GM20431 (cell line): Measurements from ENCODE around the gene GLP1R.
"Not testable (repeated sequence)": the region's sequence is repeated elsewhere in the genome, so short reads cannot be mapped to it uniquely, and the experiment has no call there.

ENCODE experiments used
- in situ Hi-C: fragments of 300-500 bp; cut with MseI, MboI; formaldehyde crosslinking; loops from one replicate; pipeline ENCODE4 v1.15.0; 2020; ENCODE audit warnings: low sequenced_read_pairs; ENCODE audit not compliant: unreplicated experiment

Gene GLP1R

DNA sequence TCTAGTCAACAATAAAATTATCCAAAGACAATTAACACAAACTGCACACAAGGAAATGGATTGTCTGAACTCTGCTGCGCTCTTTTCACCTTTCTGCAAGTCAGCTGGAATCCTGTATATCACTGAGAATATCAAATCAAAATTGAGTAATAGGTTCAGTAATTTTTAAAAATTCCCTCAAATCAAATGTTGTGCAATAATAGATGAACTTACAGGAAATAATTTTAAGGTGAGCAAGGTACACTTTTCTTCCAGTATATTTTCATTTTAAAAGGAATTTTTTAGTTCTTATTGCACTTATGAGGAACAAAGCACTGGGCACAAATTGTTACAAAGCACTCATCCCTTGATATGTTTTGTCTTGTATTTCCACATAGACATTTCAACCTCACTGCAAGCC is 65.2 kb downstream of the GLP1R start:
- in situ Hi-C loops: no loop called here

DNA sequence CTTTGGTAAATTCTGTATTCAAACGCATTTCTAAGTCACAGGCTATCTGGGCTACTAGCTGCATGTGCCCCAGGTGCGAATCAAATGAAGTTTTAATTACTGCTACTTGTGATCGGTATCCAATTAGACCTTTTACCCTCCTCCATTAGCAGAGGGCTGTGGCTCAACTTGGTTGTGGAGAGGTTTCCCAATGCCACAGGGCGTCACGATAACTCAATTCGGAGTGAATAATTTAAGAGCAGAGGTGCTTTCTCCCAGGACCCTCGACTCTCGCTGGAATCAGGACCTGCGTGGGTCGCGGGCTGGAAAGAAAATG is 65.8 kb downstream of the GLP1R start:
- in situ Hi-C loops: no loop called here

DNA sequence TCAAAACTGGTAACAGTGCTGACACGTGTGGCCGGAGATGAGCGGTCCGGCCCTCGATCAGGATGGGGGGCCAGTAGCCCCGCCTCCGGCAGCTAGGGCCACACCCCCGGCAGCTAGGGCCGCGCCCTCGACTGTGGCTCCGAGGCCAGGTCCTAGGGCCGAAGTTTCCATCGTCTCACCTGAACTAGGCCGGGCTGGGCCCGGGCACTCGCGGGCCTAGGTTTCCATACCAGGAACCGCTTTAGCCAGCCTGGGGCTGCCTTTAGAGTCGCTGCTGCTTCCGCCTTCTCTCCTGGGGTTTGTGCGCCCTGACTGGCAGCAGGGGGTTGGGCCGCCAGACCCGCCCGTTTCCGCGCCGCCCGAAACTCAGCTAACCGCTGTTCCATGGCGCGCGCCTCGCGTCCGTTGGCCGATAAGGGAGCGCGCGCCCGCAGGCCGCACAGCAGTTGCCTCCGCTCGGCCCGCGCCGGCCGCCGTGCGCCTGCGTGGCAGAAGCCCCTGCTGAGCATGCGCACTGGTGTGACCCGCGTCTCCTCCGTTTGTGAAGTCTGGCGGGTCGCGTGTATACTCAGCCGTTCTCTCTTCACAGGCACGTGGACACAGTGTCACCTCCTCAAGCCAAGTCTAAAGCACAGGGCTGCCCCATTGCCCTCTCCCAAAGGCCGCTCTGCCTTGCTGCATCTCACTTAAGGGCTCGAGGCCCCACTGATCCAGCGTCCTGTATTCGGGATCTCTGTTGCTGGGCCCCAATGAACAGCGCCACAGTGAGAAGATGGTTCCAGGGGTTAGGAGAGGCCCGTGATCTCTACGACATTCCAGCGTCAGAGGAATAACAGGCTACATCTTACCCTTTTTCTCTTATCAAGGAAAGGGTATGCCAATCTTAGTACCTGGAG is 66.4 kb downstream of the GLP1R start, which contains the start of gene SAYSD1:
SAYSD1 (minus strand) TSS at position 483 of the 896 bp plus-strand sequence; CDS start at position 386, 97 bp downstream.
- in situ Hi-C loops: no loop called here

DNA sequence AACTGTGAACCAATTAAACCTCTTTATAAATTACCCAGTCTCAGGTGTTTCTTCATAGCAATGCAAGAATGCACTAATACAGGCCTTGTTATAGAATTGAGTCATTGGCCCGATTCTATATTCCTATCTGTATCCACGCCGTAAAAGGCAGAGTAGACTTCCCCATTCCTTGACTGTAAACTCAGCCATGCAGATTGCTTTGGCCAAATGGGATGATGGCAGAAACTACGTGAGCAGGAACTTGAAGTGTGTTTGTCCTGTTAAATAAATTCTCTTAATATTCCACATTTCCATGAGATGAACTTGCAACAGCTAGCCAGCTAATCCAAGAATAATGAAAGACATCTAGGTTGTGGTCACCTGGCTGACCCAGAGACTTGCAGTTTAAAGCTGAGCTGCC is 70.3 kb downstream of the GLP1R start:
- in situ Hi-C loops: no loop called here

DNA sequence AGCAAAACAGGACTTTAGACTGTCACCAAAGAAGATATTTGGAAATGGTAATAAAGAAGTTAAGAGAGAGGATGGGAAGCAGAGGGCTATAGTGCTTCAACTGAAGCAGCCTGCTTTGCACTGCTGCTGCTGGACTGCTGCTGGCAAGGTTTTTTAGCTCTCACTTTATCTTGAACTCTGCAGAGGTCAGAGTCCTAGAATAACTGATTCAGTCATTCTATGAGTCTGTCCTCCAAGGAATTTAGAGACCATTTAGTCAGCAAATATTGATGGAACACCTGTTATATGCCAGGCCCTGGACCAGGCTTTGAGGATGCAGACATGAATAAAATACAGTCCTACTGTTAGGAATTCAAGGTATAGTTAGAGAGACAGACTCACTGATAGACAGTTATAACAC is 75.5 kb downstream of the GLP1R start:
- in situ Hi-C loops: no loop called here

DNA sequence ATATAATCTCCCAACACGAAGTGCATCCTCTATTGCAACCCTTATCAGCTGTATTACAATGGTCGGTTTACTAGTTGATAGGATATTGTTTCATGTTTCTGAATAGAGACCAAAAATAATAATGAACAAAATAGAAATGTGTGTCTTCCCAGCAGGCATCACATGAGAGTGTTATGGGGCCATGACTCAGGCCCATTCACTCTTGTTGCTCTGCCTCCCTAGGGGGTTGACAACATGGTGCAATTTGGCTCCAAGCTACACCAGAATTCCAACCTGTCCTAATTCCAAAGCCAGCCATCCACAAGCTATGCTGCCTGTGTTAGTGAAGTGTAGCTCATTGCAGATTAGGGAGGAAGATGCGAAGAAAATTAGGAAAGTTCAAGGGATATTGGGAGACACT is 79.5 kb downstream of the GLP1R start:
- in situ Hi-C loops: no loop called here

DNA sequence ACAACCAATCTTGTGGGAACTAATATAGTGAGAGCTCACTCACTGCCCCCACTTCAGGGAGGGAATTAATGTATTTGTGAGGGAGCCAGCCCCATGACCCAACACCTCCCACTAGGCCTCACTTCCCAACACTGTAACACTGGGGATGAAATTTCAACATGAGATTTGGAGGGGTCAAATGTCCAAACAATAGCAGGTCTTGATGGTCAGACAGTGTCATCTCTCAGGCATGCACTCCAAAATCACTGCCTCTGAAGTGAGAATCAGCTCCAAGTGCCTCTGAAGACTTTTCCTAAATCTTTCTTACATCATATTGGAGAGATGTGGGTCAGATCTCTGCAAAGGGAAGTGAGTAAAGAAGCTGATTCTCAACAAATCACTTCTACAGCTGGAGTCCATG is 80.3 kb downstream of the GLP1R start:
- in situ Hi-C loops: no loop called here

DNA sequence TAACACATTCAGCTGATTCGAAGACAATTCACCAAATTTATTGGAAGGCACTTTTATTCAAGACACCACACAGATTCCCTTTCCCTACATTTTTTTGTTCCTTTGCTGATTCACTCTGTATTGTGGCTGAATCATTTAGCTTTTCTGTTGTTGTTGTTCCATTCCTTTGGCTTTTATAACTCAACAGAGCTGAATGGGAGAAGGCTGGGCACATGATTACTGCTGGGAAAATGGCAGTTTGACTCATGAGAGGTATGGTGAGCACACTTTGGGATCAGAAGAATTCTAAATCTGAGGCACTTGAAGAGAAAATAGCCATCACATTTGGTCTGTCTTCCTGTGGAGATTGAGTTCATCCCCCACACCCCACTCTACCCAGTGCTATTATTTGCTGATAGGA is 82.1 kb downstream of the GLP1R start:
- in situ Hi-C loops: no loop called here

DNA sequence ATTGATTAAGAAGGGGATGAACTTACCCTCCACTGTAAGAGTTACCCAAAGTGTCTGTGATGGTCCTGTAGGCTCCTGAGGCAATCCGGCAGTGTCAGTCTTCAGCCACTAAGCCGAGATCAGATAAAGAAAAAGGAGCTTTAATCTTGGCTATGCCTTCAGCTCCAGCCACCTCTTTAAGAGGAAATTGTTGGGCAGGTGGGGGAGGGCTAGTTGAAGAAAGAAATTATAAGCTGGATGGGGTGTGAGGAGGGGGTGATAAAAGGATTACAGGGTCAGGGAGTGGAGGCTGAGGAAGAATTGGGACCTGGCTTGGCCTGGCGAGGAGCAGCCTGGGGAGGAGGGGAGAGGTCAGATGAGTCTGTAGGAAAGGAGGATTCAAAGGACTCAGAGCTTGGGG is 86.2 kb downstream of the GLP1R start:
- in situ Hi-C loops: not testable (repeated sequence)

DNA sequence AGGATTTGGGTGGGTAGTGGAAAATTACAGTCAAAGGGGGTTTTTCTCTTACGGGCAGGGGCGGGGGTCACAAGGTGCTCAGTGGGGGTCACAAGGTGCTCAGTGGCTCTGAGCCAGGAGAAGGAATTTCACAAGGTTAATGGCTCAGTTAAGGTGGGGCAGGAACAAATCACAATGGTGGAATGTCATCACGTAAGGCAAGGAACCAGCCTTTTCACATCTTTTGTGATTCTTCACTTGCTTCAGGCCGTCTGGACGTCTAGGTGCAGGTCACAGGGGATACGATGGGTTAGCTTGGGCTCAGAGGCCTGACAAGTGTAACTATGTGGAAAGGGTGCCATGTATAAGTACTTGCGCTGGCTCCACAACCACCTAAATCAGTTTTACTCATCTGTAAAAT is 87.6 kb downstream of the GLP1R start:
- in situ Hi-C loops: not testable (repeated sequence)

DNA sequence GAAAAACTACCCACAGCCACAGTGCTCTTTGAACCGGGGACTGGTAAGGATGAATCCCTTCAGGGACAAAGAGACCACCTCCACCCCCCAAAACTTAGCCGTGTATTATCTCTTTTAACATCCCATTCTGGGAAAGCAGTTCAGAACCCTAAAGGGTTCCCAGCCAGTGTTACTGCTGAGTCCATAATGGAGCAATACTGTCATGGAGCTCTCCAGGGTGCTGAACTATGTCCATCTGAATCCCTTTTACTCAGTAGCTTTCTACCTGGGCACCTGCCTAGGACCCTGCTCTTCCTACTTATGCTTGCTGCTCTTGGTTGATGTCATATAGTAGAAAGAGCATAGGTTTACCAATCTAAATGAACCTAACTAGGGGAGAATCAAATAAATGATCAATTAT is 88.7 kb downstream of the GLP1R start:
- in situ Hi-C loops: no loop called here
